Effector memory CD8-positive, alpha-beta T cell (primary cell): ENCODE results near the gene TMEM115.
A peak's percentile ranks its signal among the peaks of the same experiment; 100 is the strongest.
"Not testable (repeated sequence)": the region's sequence is repeated elsewhere in the genome, so short reads cannot be mapped to it uniquely, and the experiment has no call there.

Experiments
- ATAC-seq: fragments of 150-1000 bp; cut with Tn5 transposase; replicated peaks from 2 replicates; pipeline ENCODE4 v1.10.0; 2021; ENCODE audit warnings: mild to moderate bottlenecking, moderate library complexity
- DNase-seq, 3 experiments: peaks; one replicate each; pipeline ENCODE4 v3.0.0; 2021
- H3K27ac Mint-ChIP-seq, 2 donors: one replicate each; pipeline ENCODE4 v1.8.0; 2022; ENCODE audit warnings: mild to moderate bottlenecking in 2 of 2, mixed read lengths in 2 of 2, moderate library complexity in 2 of 2
- H3K27me3 Mint-ChIP-seq, 2 donors: one replicate each; pipeline ENCODE4 v1.8.0; 2022; ENCODE audit warnings: mixed read lengths in 2 of 2
- H3K36me3 Mint-ChIP-seq: one replicate; pipeline ENCODE4 v1.8.0; 2022; ENCODE audit warnings: mild to moderate bottlenecking, moderate library complexity, mixed read lengths; ENCODE audit not compliant: insufficient read depth
- H3K4me1 Mint-ChIP-seq, 2 donors: one replicate each; pipeline ENCODE4 v1.8.0; 2022; ENCODE audit warnings: low read depth in 2 of 2, mixed read lengths in 2 of 2
- H3K4me3 Mint-ChIP-seq, 2 donors: one replicate each; pipeline ENCODE4 v1.8.0; 2022; ENCODE audit warnings: mild to moderate bottlenecking in 2 of 2, mixed read lengths in 2 of 2, moderate library complexity in 2 of 2
- H3K9me3 Mint-ChIP-seq, 2 donors: one replicate each; pipeline ENCODE4 v1.8.0; 2022; ENCODE audit warnings: mixed read lengths in 2 of 2

Gene TMEM115

DNA sequence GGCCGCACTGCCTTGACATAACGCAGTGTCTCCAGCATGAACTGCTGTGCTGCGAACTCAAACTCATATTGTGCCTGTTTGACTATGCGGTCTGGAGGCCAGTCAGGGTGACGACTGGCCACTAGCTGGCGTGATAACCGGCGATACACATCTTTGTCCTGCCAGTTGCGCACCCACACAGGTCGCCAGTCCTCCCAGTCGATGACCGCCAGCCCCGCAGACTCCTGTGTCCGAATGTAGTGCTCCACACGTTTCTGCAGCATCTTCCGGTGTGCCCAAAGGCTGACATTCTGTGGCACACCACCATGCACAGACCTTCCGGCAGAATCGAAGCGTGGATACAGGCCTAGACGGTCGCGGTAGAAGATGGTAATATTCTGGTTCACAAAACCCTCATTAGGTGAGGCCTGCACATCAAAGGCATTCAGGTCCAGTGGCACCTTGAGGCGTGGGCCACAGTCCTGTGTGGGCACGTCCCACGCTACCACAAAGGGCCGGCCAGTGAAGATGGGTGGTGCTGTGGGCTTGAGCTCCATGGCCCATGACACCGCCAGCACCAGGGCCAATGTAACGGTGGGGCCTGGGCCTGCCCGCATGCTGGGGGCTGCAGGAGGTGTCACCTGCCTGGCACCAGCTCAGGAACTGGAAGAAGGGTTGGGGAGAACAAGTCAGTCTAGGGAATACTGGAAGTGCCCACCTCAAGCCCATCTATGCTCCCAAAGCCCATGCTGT is 39.3 kb downstream of the TMEM115 start:
- H3K4me1 Mint-ChIP-seq: peaks cover 32 to 45% of the 10 kb centered on the region in 2 donors
- ATAC-seq: no peak
- peak overlapping the region; percentile 65 to 83 for H3K27ac Mint-ChIP-seq
- H3K4me3 Mint-ChIP-seq: peak overlapping the region; percentile 84 to 85
- H3K9me3 Mint-ChIP-seq: no peaks in the 10 kb centered on the region
- no peak for DNase-seq
- no peaks in the 10 kb centered on the region for H3K27me3 Mint-ChIP-seq
- H3K36me3 Mint-ChIP-seq: no peaks in the 10 kb centered on the region

DNA sequence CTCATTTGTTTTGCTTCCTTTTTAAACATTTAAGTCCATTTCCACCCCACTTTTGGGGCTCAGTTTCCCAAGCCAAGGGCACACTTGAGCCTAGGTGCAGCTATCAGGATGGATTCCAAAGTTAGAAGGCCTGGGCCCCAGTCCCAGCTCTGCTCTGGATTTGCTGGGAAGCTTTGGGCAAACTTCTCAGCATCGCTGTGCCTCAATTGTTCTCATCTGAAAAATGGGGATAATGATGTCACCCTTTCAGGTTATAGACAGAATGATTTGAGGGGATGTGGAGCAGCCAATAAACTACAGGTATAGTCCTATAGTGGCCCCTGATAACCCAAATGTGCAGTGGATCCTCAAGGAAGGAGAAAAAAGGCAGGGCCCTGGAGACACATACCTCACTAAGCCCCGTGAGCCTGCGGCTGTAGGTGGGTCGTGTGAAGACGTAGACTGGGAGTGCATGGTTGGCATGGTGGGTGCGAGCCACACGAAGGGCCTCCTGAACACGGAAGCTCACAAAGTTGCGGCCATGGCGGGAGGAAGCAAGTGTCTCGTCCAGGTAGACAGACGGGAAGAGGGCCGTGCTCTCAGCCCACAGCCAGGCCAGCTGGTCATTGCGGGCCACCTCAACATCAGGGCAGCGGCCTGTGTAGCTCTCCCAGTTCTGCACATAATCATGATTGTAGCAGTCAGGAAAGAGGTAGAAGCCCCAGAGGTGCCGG is 40.0 kb downstream of the TMEM115 start:
- no peaks in the 10 kb centered on the region for H3K9me3 Mint-ChIP-seq
- H3K4me3 Mint-ChIP-seq: peak overlapping the region in 1 of 2 donors; percentile 27
- DNase-seq (no peak), ATAC-seq (no peak)
- H3K36me3 Mint-ChIP-seq: no peaks in the 10 kb centered on the region
- peaks cover 28 to 43% of the 10 kb centered on the region in 2 donors for H3K4me1 Mint-ChIP-seq
- H3K27me3 Mint-ChIP-seq: no peaks in the 10 kb centered on the region
- H3K27ac Mint-ChIP-seq: no peak overlapping the region

DNA sequence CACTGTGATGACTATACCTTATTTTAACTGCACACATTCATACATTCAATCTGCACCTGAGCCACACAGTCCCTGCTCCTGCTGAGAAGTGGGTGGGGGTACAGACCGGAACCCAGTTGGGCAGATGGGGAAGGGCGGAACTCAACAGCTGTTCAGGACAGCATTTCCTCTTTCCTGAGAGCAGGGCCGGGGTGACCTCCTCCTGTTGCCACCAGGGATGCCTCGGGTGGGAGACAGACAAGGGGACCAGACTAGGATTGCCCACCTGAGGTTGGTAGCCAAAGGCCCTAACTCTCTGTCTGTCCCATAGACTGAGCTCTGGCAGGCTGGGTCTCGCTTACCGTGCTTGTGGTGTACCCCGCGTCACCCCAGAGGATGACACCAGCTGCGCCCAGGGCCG is 40.7 kb downstream of the TMEM115 start:
- Mint-ChIP-seq H3K27ac (no peak overlapping the region), H3K4me1 (peaks cover 26 to 44% of the 10 kb centered on the region in 2 donors), H3K4me3 (peak overlapping the region in 1 of 2 donors; percentile 6), H3K27me3 (no peaks in the 10 kb centered on the region), H3K36me3 (no peaks in the 10 kb centered on the region), H3K9me3 (no peaks in the 10 kb centered on the region)
- ATAC-seq: no peak
- DNase-seq: no peak

DNA sequence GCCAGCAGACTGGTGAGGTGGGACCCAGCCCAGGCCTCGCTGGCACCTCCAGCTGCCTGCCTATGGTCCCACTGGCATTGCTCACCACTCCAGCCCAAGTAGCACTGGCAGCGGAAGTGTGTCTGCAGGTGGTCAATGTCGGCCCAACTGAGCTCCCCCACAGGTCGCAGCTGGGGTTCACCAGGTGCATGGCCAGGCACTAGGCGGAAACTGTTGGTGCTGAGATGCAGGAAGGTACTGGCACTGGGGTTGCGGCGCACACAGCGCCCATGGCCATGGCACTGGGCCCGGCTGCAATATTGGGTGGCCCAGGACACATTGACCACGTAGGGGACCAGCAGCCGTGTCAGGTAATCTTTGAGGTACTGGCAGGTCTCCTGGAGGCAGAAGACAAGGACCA is 41.2 kb downstream of the TMEM115 start:
- DNase-seq (no peak), ATAC-seq (no peak)
- no peak overlapping the region for H3K27ac Mint-ChIP-seq
- H3K4me1 Mint-ChIP-seq: peaks cover 26 to 42% of the 10 kb centered on the region in 2 donors
- H3K36me3 Mint-ChIP-seq: no peaks in the 10 kb centered on the region
- no peaks in the 10 kb centered on the region for H3K27me3 Mint-ChIP-seq
- peak overlapping the region in 1 of 2 donors; percentile 6 for H3K4me3 Mint-ChIP-seq
- H3K9me3 Mint-ChIP-seq: no peaks in the 10 kb centered on the region

DNA sequence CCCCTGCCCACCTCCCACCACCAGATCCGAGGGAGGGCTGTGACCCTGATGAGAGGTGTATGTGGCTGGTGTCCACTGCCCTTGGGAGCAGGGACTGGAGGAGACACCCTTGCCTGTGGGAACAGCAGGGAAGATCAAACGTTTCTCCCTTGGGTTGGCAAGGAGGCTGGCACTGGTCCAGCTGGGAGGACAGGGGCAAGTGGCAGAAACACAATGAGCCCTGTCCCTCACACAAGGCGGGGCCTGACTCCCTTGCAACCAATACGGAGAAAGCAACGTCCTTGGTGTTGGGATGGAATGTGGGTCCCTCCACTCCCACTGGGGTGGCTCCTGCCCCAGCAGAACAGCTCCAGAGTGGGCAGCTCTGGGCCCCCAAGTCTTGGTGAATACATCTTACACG is 42.0 kb downstream of the TMEM115 start:
- DNase-seq: no peak
- no peak for ATAC-seq
- Mint-ChIP-seq H3K27me3 (no peaks in the 10 kb centered on the region), H3K9me3 (no peaks in the 10 kb centered on the region), H3K36me3 (no peaks in the 10 kb centered on the region), H3K27ac (peak overlapping the region; percentile 90 to 97), H3K4me3 (peak overlapping the region in 1 of 2 donors; percentile 79), H3K4me1 (peaks cover 26 to 42% of the 10 kb centered on the region in 2 donors)

DNA sequence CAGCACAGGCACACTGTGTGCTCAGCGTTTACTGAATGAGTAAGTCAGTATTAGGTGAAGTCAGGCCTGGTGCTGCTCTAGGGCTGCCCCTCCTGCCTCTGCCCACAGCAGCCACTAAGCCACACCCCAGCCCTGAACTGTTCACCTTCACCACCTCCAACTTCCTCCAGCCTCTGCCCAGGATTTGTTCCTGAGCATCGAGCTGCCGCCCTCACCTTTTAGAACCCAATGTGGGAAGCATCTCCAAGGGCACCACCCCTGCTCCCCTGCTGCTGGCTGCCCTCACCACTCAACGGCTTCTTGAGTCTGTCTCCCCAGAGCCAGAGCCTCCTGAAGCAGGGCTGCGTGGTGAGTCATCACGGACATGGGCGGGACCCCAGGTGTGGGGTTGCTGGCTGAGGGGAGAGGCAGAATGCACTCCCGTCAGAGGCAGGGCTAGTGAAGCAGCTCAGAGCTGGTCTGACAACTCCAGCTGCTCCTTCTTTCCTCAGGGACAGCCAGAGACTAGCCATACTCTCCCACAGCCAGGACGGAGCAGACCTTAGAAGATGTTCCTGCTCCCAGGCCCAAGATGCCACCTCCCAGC is 42.6 kb downstream of the TMEM115 start:
- DNase-seq: peak; percentile 73 to 79 (median 77)
- Mint-ChIP-seq H3K27me3 (no peaks in the 10 kb centered on the region), H3K9me3 (no peaks in the 10 kb centered on the region)

GRCh38 chr3:50314816-50315215 is 44.5 kb downstream of the TMEM115 start:
- DNase-seq (no peak), ATAC-seq (no peak)
- Mint-ChIP-seq H3K4me3 (no peak overlapping the region), H3K27ac (peak overlapping the region in 1 of 2 donors; percentile 71), H3K27me3 (no peaks in the 10 kb centered on the region), H3K9me3 (no peaks in the 10 kb centered on the region), H3K36me3 (no peaks in the 10 kb centered on the region), H3K4me1 (peaks cover 16 to 33% of the 10 kb centered on the region in 2 donors)

More for the DNA sequence above, 42.6 kb downstream of the TMEM115 start:
- peak overlapping the region; percentile 74 to 79 for H3K4me3 Mint-ChIP-seq
- H3K36me3 Mint-ChIP-seq: no peaks in the 10 kb centered on the region
- peaks cover 26 to 42% of the 10 kb centered on the region in 2 donors for H3K4me1 Mint-ChIP-seq
- peak overlapping the region; percentile 90 to 97 for H3K27ac Mint-ChIP-seq
- peak; percentile 81 for ATAC-seq

DNA sequence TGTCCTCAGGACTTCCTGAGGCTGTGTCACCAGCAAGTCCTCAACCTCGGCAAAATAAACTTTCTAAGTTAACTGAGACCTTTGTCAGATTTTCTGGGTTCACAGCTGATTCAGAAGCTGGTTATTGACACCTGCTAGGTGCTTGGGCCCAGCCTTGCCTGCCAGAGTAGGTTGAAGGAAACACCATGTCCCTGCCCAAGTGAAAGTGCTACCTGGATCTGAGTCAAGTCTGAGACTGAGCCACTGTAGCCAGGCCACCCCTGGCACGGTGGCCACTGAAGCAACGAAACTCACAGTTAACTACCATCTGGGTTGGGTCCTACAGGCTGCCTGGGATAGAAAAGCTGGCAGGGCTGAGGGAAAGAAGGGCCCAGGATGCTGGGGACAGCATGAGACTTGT is 45.0 kb downstream of the TMEM115 start:
- Mint-ChIP-seq H3K4me3 (no peak overlapping the region), H3K27me3 (no peaks in the 10 kb centered on the region), H3K27ac (peak overlapping the region in 1 of 2 donors; percentile 71), H3K9me3 (no peaks in the 10 kb centered on the region), H3K4me1 (peaks cover 14 to 31% of the 10 kb centered on the region in 2 donors), H3K36me3 (no peaks in the 10 kb centered on the region)
- no peak for DNase-seq
- ATAC-seq: no peak

GRCh38 chr3:50312041-50312440 is 47.3 kb downstream of the TMEM115 start:
- not testable (repeated sequence) for H3K9me3 Mint-ChIP-seq, H3K4me3 Mint-ChIP-seq, H3K27ac Mint-ChIP-seq, DNase-seq, H3K27me3 Mint-ChIP-seq, ATAC-seq, H3K36me3 Mint-ChIP-seq
- H3K4me1 Mint-ChIP-seq: peaks cover 10 to 17% of the 10 kb centered on the region in 2 donors
